ENCODE measurements around the gene TRA2A.
A peak's percentile ranks its signal among the peaks of the same experiment; 100 is the strongest.
"Not testable (repeated sequence)": the region's sequence is repeated elsewhere in the genome, so short reads cannot be mapped to it uniquely, and the experiment has no call there.

Gene TRA2A

GRCh38 chr7:23514755-23515154 lies 17.0 kb downstream of the TRA2A start:
- in situ Hi-C loops (cut with HindIII; ENCODE audit: low sequenced_read_pairs) = no loop called here
- TF ChIP-seq, protein P1, sequence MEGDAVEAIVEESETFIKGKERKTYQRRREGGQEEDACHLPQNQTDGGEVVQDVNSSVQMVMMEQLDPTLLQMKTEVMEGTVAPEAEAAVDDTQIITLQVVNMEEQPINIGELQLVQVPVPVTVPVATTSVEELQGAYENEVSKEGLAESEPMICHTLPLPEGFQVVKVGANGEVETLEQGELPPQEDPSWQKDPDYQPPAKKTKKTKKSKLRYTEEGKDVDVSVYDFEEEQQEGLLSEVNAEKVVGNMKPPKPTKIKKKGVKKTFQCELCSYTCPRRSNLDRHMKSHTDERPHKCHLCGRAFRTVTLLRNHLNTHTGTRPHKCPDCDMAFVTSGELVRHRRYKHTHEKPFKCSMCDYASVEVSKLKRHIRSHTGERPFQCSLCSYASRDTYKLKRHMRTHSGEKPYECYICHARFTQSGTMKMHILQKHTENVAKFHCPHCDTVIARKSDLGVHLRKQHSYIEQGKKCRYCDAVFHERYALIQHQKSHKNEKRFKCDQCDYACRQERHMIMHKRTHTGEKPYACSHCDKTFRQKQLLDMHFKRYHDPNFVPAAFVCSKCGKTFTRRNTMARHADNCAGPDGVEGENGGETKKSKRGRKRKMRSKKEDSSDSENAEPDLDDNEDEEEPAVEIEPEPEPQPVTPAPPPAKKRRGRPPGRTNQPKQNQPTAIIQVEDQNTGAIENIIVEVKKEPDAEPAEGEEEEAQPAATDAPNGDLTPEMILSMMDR (IDR thresholded peaks at IDR 0.05; ENCODE audit: low read depth, low read length, missing control alignments) = no peak
- DNase-seq (ENCODE audit: low read depth) = no peak
- no peak overlapping the region for H3K4me3 ChIP-seq (ENCODE audit: low read depth, low read length)

GRCh38 chr7:23513746-23514145 lies 18.0 kb downstream of the TRA2A start:
- in situ Hi-C loops (cut with HindIII; ENCODE audit: low sequenced_read_pairs); H3K4me3 ChIP-seq (ENCODE audit: low read depth, low read length); DNase-seq (ENCODE audit: low read depth): not testable (repeated sequence)

GRCh38 chr7:23494009-23494408 lies 37.8 kb downstream of the TRA2A start:
- in situ Hi-C loops (cut with HindIII; ENCODE audit: low sequenced_read_pairs) = no loop called here
- TF ChIP-seq, protein P1 (IDR thresholded peaks at IDR 0.05; ENCODE audit: low read depth, low read length, missing control alignments) = no peak
- no peak for DNase-seq (ENCODE audit: low read depth)
- H3K4me3 ChIP-seq (ENCODE audit: low read depth, low read length) = no peak overlapping the region

DNA sequence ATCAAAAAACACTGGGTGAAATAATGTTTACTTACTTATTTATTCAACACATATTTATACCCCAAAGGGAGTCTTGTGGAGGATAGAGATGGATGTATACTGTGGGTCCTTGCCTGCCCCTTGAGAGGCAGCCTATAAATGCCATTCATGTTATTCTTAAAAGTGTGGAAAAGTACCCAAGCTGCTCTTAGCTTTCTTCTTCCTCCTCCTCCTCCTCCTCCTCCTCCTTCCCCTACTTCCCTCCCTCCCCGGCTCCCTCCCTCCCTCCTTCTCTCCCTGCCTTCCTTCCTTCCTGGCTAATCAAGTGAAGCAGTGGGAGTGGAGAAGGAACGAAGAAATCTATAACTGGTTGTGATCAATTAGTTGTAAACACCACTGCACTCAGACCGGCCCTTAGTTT lies 40.3 kb downstream of the TRA2A start:
- no peak overlapping the region for H3K4me3 ChIP-seq (ENCODE audit: low read depth, low read length)
- TF ChIP-seq, protein P1 (IDR thresholded peaks at IDR 0.05; ENCODE audit: low read depth, low read length, missing control alignments) = no peak

GRCh38 chr7:23490357-23491135 lies 41.2 kb downstream of the TRA2A start:
- in situ Hi-C loops (cut with HindIII; ENCODE audit: low sequenced_read_pairs) = no loop called here
- no peak for DNase-seq (ENCODE audit: low read depth)
- H3K4me3 ChIP-seq (ENCODE audit: low read depth, low read length) = peak overlapping the region; percentile 40
- TF ChIP-seq, protein P1 (IDR thresholded peaks at IDR 0.05; ENCODE audit: low read depth, low read length, missing control alignments) = no peak

More for the DNA sequence above, 40.3 kb downstream of the TRA2A start:
- no peak for DNase-seq (ENCODE audit: low read depth)
- in situ Hi-C loops (cut with HindIII; ENCODE audit: low sequenced_read_pairs) = no loop called here

- H3K4me3 ChIP-seq (ENCODE audit: low read depth, low read length); DNase-seq (ENCODE audit: low read depth); in situ Hi-C loops (cut with HindIII; ENCODE audit: low sequenced_read_pairs): not testable (repeated sequence)
Observed at GRCh38 chr7:23488714-23489113, 43.1 kb downstream of the TRA2A start.

- in situ Hi-C loops (cut with HindIII; ENCODE audit: low sequenced_read_pairs) = no loop called here
- TF ChIP-seq, protein P1 (IDR thresholded peaks at IDR 0.05; ENCODE audit: low read depth, low read length, missing control alignments) = no peak
- no peak overlapping the region for H3K4me3 ChIP-seq (ENCODE audit: low read depth, low read length)
- no peak for DNase-seq (ENCODE audit: low read depth)
Observed at GRCh38 chr7:23487670-23488069, 44.1 kb downstream of the TRA2A start.

Measured in astrocyte of the cerebellum (primary cell).